T-helper 9 cell (primary cell): ENCODE measurements around the gene PDE6B.
"Not testable (repeated sequence)": the region's sequence is repeated elsewhere in the genome, so short reads cannot be mapped to it uniquely, and the experiment has no call there.

Experiments used
- DNase-seq: peaks from one replicate; pipeline ENCODE4 v3.0.0-alpha.2; 2020

Gene PDE6B

DNA sequence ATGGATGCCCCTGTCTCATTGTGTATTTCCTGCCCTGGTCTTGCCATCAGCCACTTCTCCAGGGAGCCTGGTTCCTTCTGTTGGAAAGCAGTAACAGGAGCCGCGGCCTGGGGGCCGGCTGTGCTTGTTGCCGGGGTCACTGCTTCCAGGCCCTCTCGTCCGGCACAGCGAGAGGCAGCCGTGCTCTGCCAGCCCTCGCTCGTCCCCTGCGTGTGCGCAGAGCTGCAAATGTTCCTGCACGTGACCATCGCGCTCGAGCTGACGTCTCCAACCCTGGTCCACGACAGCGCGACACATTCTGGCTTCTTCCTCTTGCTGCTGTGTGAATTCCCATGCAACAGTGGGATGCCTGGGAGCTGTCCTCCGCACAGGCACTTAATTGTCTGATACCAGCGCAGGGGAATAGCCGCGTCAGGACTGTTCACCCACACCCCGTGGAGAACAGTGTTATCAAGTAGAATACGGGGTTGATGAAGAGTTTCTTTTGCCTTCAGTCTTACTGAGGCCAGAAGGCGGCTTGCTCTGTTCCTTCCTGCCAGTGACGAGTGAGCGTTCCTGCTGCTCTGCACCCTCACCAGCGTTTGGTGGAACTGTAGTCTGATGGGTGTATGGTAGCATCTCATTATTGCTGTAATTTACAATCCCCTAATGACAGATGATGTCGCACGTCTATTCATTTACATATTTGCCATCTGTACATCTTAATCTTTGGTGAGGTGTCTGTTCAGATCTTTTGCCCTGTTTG lies 12.3 kb downstream of the PDE6B start:
- DNase-seq = no peak

DNA sequence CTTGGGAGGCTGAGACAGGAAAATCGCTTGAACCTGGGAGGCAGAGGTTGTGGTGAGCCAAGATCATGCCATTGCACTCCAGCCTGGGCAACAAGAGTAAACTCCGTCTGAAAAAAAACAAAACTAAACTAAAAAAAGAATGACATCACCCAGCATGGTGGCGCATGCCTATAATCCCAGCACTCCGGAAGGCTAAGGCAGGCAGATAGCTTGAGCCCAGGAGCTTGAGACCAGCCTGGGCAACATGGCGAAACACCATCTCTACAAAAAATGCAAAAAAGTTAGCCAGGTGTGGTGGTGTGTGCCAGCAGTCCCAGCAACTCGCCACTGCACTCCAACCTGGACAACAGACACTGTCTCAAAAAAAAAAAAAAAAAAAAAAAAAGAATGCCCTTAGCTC lies 17.0 kb downstream of the PDE6B start:
- DNase-seq = not testable (repeated sequence)

DNA sequence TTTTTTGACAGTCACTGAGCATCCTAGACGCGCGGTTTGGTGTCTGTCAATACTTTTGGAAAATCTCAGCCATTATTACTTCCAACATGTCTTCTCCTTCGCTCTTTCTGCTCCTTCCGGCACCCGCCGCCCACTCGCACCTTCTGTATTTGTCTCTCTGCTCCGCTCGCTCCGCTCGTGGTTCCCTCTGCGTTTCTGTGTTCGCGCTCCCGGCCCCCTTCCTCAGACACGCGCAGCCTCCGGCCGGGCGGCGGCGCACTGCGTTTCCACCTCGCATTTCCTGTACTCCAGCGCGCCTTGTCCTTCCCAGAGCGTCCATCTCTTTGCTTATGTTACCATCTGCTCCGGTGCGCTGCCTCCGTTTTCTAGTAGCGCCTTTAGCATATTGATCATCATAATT lies 21.1 kb downstream of the PDE6B start:
- no peak for DNase-seq

GRCh38 chr4:647481-647880 lies 22.1 kb downstream of the PDE6B start:
- no peak for DNase-seq

- no peak for DNase-seq
Measured at GRCh38 chr4:648579-649292, 23.4 kb downstream of the PDE6B start.

DNA sequence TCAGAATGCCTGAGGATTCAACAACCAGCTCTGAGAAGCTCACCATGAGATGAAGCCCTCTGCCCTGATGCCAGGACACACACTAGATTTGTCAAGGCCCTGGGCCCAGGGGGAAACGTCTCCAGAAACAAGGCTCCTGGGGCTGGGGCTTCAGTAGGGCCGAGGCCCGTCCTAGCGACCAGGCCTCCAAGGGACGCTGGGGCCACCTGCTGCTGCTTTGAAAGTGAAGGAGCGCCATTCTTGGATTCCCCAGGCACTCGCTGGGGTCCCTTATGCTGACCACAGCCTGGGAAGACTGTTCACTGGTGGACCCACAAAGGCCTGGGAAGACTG lies 23.9 kb downstream of the PDE6B start:
- DNase-seq = no peak

- DNase-seq = no peak
Measured at GRCh38 chr4:649751-650310, 24.5 kb downstream of the PDE6B start.

DNA sequence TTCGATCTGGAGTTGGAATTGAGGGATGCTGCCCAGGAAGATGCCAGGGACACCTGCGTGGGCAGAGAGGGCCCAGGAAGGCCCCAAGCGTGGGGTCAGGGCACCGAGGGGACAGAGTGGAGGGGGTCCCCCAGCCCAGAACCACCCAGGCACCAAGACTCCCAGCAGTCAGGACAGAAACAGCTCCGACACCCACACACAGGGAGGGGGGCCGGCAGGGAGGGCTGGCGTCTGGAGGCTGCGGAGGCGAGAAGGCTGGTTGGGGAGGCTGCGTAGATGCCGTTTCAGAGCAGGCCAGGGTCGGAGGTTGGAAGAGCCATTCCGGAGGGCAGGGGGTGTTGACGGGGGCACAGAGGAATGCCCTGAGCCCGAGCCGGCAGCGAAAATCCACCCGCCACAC lies 25.1 kb downstream of the PDE6B start:
- DNase-seq = no peak

GRCh38 chr4:650951-651883 lies 25.8 kb downstream of the PDE6B start:
- no peak for DNase-seq

GRCh38 chr4:651884-652642 lies 26.7 kb downstream of the PDE6B start:
- DNase-seq = no peak

GRCh38 chr4:653080-653821 lies 27.9 kb downstream of the PDE6B start:
- DNase-seq = no peak

GRCh38 chr4:653831-654502 lies 28.6 kb downstream of the PDE6B start:
- DNase-seq = no peak

- no peak for DNase-seq
Measured at GRCh38 chr4:654503-654845, 29.1 kb downstream of the PDE6B start.

DNA sequence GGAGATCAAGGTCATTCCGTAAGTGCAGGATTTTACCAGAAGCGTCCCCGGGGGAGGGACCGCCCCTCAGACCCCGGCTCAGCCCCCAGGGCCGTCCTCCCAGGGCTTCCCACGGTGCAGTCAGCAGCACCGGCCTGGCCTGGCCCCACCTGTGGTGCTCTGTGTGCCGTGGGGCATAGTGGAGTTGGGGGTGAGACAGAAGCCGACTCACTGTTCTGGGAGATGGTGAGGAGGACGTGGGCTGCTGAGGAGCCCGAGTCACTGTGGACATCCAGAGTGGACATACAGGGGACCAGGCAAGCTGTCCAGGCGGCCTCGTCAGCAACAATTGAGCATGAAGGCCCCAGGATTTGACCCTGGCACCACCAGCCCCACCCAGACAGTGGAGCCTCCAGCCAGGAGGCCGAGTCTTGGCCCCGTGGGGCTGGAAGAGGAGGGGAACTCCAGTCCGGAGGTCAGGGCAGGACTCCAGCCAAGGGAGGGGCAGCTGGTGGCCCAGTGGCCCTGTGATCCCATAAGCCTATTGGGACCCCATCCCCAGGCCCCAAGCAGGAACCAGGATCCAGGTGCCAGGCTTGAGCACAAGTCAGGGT lies 29.6 kb downstream of the PDE6B start:
- DNase-seq = no peak

GRCh38 chr4:655464-656151 lies 30.2 kb downstream of the PDE6B start:
- DNase-seq = no peak

GRCh38 chr4:656436-657337 lies 31.3 kb downstream of the PDE6B start:
- no peak for DNase-seq

- DNase-seq = no peak
Measured at GRCh38 chr4:657338-657833, 32.0 kb downstream of the PDE6B start.

DNA sequence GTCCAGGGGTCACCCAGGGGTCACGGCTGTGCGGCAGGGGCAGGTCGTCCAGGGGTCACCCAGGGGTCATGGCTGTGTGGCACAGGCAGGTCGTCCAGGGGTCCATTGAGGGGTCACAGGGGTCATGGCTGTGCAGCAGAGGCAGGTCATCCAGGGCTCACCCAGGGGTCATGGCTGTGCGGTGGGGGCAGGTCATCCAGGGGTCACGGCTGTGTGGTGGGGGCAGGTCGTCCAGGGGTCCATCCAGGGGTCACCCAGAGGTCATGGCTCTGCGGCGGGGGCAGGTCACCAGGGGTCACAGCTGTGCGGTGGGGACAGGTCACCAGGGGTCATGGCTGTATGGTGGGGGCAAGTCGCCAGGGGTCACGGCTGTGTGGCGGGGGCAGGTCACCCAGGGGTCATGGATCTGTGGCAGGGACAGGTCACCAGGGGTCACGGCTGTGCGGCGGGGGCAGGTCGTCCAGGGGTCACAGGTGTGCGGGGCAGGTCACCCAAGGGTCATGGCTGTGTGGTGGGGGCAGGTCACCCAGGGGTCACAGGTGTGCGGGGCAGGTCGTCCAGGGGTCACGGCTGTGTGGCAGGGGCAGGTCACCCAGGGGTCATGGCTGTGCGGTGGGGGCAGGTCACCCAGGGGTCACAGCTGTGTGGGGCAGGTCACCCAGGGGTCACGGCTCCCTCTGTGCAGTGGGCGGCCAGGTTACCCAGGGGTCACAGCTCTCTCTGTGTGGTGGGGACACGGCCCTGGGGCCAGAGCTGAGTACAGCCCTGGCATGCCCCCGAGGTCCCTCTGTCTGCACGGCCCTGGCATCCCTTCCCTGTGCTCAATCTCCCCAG lies 32.7 kb downstream of the PDE6B start:
- no peak for DNase-seq
